SIG-M5 treated with dmso at 0.1 percent for 504 hours (cell line): Measurements from ENCODE around the gene ARPC5L.
"Not testable (repeated sequence)": the region's sequence is repeated elsewhere in the genome, so short reads cannot be mapped to it uniquely, and the experiment has no call there.

Experiments used
- DNase-seq: peaks from one replicate; lab custom pipeline; 2025; ENCODE audit not compliant: unreplicated experiment; lab: John Stamatoyannopoulos, UW

ARPC5L gene

DNA sequence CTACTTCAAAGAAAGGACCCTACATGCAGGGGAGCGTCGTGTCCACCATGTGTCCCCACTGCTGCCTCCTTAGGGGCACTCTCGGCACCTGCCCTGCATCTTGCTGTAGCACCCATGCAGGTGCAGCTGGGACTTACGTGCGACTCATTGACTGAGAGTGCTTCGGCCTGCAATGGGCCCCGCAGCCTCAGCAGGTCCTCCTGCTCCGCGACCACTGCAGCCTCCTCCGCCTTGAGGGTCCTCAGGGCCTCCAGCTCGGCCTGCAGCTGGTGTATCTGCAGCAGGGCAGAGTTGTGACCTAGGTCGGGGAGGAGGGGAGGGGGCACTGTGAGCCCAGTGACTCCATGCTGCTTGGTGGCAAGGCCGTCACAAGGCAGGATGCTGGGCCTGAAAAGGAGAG is 27.1 kb downstream of the ARPC5L start:
- no peak for DNase-seq

- no peak for DNase-seq
Measured at GRCh38 chr9:124890179-124890578, 28.2 kb downstream of the ARPC5L start.

DNA sequence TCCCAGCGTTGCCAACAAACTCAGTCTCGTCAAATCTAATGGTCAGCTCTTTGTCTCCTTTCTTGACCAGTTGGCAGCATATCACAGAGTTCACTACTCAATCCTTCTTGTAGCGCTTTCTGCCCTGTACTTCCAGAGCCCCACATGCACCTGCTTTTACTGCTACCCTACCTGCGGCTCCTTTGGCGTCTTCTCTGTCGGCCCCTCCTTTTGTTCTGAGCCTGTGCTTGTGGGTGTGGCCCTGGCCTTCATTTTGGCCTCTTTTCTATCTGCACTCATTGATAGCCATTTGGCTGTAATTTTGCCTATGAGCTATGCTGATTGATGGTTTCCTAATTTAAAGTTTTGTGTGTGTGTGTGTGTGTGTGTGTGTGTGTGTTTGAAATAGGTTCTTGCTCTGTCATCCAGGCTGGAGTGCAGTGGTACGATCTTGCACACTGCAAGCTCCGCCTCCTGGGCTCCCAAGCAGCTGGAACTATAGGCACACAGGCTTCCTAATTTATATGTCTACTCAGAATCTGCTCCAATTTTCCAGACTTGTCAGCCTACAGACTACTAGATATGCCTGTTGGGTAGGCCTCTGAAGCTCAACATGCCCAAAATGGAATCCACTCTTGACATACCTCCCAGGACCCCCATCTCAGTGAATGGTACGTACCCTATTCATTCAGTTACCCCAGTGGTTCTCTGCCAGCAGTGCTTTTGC is 32.3 kb downstream of the ARPC5L start:
- DNase-seq, result no peak

GRCh38 chr9:124894741-124895170 is 32.8 kb downstream of the ARPC5L start:
- DNase-seq, result peak; percentile 58

GRCh38 chr9:124897570-124898460 is 35.9 kb downstream of the ARPC5L start:
- DNase-seq, result no peak

DNA sequence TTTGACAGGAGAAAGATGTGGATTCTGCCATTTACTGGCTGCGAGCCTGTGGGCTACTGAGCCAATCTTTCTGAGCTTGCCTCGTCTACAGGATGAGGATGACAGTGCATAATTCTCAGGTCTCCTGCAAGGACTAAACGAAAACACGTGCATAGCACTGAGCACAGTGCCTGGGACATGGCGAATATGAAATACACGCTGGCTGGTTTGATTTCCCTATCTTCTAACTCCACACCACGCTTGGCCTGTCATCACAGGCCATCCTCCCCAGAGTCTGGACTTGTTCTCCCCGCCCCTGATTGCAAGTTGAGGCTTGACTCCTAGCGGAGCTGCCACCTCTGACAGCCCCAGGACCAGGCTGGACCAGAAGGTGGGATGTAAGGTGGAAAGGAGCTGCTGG is 37.9 kb downstream of the ARPC5L start:
- DNase-seq, result no peak

- no peak for DNase-seq
Measured at GRCh38 chr9:124906966-124907365, 45.0 kb downstream of the ARPC5L start.

- no peak for DNase-seq
Measured at GRCh38 chr9:124908098-124908497, 46.2 kb downstream of the ARPC5L start.

DNA sequence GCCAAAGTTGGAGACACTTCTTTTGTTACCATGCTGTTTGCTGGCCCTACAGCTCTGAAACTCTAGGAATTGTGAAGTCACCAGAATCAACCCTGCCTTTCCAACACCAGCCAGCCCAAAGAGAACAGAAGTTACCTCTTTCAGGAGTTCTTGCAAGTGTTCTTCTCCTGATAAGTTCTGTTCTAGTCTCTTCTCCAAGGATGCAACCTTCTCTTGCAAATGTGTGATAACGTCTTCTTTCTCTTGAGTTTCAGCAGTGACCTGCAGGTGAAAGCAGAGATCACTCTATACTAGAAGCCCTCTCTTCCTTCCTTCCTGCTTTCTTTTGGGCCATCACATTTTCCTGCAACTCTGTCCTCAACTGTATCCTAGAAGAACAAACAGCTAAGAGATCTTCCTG is 49.8 kb downstream of the ARPC5L start:
- DNase-seq, result no peak

- no peak for DNase-seq
Measured at GRCh38 chr9:124913378-124913777, 51.4 kb downstream of the ARPC5L start.

GRCh38 chr9:124914753-124915405 is 52.9 kb downstream of the ARPC5L start:
- DNase-seq, result no peak

- not testable (repeated sequence) for DNase-seq
Measured at GRCh38 chr9:124920394-124920793, 58.5 kb downstream of the ARPC5L start.
